ENCODE results near the gene BLCAP.

GRCh38 chr20:37556538-37556937 is 28.9 kb upstream of the BLCAP start:
- TF ChIP-seq CTCF (IDR thresholded peaks at IDR 0.05): no peak
- TF ChIP-seq POLR2A (IDR thresholded peaks at IDR 0.05): no peak
